OCI-M2 (cell line): Measurements from ENCODE around the gene DIDO1.

Experiments
- DNase-seq: peaks from one replicate; lab custom pipeline; 2025; ENCODE audit not compliant: unreplicated experiment; lab: John Stamatoyannopoulos, UW

DIDO1 gene

DNA sequence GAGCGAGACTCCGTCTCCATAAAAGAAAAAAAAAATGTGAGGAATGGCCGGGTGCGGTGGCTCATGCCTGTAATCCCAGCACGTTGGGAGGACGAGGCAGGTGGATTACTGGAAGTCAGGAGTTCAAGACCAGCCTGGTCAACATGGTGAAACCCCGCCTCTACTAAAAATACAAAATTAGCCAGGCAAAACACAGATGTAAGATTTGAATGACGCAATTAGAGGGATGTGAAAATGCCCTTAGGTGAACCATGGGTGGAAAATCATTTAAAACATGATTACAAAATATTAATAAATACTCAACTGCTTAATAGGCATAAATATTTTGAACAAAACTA lies 88.5 kb downstream of the DIDO1 start:
- DNase-seq: no peak

DNA sequence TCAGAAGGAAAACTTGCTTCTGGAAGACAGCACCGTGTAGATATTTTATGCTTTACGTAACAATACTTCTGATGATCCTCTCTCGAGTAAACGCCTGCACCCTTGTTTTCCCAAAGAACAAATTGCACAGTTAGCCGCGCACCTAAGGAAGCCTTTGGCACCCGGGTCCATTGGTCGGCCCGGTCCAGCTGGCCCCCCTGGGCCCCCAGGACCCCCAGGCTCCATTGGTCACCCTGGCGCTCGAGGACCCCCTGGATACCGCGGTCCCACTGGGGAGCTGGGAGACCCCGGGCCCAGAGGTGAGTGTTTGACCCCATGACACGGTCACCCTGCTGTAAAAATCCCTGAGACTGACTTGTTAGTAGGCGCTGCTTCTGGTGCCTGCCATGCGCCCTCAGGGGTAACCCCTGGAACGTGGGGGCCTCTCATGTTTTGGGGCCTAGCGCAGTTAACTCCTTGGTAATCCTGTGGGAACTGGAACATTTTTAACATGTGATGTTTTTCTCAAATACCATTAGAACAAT lies 89.3 kb downstream of the DIDO1 start:
- no peak for DNase-seq

DNA sequence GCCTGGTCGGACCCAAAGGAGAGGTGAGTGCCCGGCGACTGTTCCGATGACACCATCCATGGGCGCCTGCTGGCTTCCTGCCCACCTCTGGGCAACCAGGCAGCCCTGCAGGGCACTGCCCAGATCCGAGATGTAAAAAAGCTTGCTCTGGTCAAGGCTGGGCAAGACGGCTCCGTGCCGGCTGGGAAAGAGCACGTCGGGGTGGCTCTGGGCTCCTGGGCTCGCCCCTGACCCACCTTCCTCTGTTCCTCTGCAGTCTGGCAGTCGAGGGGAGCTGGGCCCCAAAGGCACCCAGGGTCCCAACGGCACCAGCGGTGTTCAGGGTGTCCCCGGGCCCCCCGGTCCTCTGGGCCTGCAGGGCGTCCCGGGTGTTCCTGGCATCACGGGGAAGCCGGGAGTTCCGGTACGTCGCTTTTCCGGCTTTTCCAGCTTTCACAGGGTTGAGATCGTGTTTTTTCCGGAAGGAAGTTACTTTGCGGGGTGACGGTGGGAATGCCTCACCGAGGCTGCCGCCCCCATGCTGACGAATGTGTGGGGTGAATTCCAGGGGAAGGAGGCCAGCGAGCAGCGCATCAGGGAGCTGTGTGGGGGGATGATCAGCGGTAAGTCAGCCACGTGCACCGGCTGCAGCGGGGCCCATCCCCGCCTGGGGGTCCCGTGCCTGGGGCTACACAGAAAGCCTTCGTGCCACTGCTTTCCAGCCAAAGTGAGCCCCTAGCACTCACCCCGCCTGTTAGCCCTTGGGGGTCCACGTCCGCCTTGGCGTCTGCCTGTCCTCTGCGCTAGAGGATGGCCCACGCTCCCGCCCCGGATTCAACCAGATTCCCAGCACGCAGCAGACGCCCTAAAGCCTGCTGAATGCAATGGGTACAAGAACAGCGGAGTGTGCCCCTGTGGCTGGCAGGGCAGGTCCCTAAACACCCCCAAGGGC lies 90.1 kb downstream of the DIDO1 start:
- no peak for DNase-seq

DNA sequence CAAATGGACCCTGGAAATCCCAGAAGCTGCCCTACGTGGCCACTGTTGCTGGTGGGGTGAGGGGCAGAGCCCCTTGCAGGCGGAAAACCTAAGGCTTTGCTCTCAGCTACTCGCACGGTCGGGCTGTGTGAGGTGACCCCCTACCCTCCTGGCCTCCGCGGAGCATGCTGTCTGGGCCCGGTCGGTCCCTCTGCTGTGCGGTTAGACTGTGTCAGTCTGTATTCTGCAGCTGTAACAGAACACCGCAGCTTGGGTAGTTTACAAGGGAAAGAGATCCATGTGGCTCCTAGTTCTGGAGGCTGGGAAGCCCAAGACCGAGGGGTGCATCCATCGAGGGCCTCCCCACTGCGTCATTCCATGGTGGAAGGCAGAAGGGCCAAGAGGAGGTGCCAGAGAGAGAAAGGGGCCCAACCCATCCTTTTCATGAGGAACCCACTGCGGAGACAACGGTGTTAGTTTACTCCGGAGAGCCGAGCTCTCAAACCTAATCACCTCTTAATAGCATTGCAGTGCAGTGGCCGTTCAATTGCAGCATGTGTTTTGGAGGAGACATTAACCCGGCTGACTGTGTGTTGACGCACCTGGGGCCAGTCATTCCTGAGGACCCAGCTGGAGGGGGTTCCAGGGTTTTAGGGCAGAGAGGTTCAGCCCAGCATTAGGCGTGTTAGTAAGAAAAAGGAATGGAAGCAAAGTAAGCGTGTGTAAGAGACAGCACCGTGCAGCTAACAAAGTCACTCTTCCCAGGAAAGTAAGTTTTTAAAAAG lies 91.2 kb downstream of the DIDO1 start:
- DNase-seq: no peak

DNA sequence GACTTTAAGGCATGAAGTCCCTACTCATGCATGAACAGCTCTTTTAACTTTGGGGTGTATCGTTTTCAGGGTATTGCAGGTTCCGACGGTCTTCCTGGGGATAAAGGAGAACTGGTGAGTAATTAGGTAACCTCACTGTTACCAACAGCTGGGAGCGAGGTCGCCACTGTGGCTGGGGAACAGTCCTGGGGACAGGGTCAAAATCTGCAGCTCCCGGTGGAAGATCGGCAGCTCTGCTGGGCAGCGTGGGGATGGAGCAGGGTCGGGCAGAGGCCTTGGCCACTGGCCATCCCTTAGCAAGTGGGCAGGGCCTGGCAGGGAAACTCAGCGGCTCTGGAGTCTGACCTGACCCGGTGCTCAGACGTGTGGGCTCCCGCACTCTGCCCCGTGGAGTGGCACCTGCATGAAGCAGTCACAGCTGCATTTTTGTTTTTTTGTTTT lies 93.3 kb downstream of the DIDO1 start:
- no peak for DNase-seq

DNA sequence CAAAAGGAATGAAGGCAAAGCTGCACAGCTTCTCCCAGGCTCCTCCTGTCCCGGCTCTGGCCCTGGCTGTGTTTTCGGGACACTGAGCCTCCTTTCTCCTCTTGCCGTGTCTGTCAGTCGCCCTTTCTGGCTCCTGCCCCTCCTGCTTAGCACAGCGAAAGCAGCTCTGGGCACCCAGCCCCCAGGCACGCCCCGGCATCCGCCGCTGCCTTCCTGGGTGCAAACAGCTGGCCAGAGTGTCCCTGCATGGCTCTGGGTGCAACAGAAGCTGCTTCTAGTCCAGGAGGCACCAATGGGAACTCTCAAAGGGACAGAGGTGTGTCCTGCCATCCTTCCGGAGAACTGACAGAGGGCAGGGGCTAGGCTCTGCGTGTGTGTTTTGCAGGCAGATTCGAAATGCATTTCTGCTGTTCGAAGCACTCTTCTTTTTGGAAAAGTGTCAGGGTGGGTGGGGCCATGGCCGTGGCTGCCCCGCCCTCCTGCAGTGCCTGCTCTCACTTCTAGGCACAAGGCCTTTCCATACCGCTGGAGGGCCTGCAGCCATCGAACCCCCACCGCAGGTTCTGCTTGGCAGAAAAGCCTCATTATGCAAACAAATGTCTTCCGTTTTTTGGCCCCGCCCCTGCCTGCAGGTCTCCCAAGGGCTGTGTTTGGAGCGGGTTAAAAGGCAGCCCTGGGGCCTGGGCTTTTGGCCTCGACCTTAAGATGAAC lies 93.9 kb downstream of the DIDO1 start:
- no peak for DNase-seq

DNA sequence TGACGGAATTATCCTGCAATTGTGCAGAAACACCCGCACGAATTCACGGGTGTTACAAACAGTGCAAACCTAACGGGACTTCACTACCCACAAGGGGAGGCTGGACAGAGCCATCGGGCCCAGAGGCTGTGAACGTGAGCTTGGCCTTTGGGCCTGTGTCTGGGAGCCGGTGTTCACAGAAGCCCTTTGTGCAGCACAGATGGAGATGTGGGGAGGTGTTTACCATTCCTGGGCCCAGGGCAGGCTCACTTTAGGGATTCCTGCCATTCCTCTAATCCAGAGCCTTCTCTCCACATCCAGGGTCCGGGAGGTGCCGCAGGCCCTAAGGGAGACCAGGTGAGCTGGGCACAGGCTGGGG lies 94.5 kb downstream of the DIDO1 start:
- DNase-seq: no peak

DNA sequence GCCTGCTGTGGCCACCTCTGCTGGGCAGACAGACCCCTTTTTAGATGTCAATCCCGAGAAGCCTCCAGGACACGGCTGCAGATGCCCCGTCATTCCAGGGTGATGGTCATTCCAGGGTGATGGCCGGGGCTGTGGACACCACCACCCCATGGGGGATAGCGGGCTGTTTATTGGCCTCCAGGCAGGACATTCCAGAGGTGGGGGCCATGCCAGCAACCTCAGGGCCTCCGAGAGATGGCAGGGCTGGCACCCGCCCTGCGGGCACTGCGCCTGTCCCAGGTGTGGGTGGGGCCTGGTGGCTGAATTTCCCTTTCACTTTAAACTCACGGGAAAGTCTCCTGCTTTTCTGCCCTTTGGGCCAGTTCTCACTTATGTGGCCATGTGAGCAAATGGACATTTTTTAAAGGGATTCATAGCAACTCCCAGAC lies 94.9 kb downstream of the DIDO1 start:
- DNase-seq: no peak

DNA sequence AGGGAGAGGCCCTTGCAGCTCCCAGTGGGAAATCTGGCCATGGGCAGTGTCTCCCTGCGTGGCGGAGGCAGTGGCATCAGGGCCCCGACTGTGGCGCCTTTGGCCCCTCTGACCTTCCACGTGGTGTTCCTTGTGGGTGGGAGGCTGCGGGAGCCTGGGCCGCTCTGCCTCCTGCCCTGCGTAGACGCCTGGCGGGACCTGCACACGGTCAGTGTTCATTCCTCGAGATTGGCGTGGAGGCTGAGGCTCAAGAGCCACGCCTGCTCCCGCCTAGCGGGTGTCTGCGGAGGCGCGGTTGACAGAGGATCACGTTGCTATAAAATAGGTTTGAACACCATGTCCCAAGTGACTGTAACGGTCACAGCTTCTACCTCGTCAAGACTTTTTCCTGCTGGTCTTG lies 95.5 kb downstream of the DIDO1 start:
- no peak for DNase-seq

DNA sequence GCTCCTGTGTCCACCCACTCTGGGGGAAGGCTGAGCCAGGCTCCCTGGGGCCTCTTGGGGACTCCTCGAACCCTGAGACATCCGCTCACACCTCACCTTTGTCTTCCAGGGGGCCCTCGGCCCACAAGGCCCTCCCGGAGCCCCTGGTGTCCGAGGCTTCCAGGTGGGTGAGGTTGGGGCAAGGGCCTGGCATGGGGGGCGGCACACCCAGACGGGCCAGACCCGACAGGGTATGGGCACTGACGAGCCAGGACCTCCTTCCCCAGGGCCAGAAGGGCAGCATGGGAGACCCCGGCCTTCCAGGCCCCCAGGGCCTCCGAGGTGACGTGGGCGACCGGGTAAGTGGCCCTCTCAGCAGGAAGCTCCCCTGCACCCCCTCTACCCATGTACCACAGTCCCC lies 96.1 kb downstream of the DIDO1 start:
- no peak for DNase-seq

DNA sequence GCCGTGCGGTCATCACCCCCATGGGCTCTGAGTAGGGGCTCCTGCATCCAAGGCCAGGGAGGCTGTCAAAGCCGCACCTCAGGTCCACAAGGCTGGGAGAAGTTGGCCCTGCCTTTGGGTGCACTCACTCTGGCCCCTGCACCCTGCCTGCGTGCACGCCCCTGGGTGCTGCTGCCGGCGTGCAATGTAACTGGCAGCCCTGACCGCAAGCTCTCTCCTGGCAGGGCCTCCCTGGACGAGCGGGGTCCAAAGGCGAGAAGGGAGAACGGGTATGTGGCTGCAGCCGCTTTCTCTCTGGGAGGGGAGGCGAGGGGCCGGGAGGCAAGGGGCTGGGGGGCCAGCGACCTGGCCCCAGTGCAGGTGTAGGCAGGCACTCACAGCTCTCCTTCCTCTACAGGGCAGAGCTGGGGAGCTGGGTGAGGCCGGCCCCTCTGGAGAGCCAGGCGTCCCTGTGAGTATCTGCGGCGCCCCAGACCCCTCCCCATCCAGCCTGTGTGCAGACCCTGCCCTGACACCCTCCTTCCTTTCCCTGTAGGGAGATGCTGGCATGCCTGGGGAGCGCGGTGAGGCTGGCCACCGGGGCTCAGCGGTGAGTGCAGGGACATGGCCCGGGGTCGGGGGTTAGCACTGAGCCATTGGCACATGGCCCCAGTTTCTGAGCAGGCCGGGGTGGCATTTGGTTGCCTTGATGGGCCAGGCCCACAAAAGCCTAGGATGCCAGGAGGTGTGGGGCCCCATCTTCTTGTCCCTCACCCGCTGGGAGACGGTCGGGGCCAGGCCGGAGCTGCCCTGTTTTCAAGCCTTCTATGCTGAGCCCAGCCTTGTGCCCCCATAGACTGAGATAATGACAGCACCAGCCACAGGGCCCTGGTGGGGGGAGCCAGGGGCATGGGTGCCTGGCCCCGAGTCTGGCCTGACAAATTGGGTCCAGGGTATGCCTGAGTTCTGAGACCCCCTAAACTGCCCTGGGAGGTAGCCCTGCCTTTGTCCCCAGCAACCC lies 96.8 kb downstream of the DIDO1 start:
- no peak for DNase-seq

DNA sequence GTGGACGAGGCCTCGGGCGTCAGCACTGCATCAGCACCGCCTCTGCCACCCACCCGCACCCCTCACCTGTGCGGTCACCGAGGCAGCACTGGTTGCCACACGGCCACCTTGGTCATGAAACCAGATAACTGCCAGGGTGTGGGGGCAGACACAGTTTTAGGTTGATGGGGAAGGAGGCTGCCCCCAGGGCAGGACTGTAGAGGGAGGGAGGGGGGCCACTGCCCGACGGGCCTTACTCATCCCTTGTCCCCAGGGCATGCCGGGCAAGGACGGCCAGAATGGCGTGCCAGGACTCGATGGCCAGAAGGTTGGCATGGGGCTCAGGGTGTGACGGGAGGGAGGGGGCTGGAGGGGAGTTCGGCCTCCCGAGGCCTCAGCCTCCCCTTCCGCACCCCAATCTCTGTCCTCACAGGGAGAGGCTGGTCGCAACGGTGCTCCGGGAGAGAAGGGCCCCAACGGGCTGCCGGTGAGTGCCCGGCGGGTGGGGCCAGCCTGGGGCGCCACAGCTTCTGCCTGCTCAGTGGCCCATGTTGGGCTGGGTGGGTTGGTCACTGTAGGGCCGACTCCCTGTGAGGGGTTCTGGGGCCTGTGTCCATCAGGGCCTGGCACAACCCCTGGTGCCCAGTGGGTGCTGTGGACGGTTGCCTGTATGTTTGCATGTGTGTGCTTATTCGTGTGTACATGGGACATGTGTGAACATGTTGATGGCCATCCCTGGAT lies 97.6 kb downstream of the DIDO1 start:
- DNase-seq: no peak

DNA sequence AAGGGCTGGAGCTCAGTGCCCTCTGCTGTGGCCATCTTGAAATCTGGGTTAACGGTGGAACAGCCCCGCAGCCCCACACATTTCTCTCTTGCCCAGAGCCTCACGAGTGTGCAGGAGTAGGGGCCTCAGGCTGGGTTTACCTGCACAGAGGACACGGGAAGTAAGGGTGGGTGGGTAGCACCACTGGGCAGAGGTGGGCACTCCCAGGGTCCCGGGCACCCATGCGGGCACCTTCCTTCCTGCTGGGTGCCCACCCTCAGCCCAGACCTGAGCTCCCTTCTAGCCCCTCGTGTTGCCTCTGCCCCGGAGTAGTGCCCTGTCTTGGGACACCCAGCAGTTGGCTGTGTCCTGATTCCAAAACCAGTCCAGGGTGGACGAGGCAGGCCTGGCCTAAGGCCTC lies 98.3 kb downstream of the DIDO1 start:
- no peak for DNase-seq
